ENCODE measurements around the gene KCNAB2.

- TF ChIP-seq PATZ1 (CRISPR knock-in tag; IDR thresholded peaks at IDR 0.05; ENCODE audit: borderline replicate concordance) (no peak), ZFP3 (CRISPR knock-in tag; IDR thresholded peaks at IDR 0.05) (no peak), ARNTL (CRISPR knock-in tag; IDR thresholded peaks at IDR 0.05; ENCODE audit: borderline replicate concordance, low read depth) (no peak), TOX (CRISPR knock-in tag; IDR thresholded peaks at IDR 0.05; ENCODE audit: borderline replicate concordance) (no peak), ISL1 (CRISPR knock-in tag; IDR thresholded peaks at IDR 0.05) (no peak), CREB5 (CRISPR knock-in tag; IDR thresholded peaks at IDR 0.05; ENCODE audit: low read depth) (no peak), ZFP30 (CRISPR knock-in tag; IDR thresholded peaks at IDR 0.05) (no peak), PPARA (CRISPR knock-in tag; IDR thresholded peaks at IDR 0.05; ENCODE audit: borderline replicate concordance) (no peak), OSR1 (CRISPR knock-in tag; IDR thresholded peaks at IDR 0.05) (no peak), ZC3H10 (CRISPR knock-in tag; IDR thresholded peaks at IDR 0.05) (no peak)
- TF ChIP-seq, protein P1, sequence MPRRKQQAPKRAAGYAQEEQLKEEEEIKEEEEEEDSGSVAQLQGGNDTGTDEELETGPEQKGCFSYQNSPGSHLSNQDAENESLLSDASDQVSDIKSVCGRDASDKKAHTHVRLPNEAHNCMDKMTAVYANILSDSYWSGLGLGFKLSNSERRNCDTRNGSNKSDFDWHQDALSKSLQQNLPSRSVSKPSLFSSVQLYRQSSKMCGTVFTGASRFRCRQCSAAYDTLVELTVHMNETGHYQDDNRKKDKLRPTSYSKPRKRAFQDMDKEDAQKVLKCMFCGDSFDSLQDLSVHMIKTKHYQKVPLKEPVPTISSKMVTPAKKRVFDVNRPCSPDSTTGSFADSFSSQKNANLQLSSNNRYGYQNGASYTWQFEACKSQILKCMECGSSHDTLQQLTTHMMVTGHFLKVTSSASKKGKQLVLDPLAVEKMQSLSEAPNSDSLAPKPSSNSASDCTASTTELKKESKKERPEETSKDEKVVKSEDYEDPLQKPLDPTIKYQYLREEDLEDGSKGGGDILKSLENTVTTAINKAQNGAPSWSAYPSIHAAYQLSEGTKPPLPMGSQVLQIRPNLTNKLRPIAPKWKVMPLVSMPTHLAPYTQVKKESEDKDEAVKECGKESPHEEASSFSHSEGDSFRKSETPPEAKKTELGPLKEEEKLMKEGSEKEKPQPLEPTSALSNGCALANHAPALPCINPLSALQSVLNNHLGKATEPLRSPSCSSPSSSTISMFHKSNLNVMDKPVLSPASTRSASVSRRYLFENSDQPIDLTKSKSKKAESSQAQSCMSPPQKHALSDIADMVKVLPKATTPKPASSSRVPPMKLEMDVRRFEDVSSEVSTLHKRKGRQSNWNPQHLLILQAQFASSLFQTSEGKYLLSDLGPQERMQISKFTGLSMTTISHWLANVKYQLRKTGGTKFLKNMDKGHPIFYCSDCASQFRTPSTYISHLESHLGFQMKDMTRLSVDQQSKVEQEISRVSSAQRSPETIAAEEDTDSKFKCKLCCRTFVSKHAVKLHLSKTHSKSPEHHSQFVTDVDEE (CRISPR knock-in tag; IDR thresholded peaks at IDR 0.05), result no peak
- TF ChIP-seq, protein P2, sequence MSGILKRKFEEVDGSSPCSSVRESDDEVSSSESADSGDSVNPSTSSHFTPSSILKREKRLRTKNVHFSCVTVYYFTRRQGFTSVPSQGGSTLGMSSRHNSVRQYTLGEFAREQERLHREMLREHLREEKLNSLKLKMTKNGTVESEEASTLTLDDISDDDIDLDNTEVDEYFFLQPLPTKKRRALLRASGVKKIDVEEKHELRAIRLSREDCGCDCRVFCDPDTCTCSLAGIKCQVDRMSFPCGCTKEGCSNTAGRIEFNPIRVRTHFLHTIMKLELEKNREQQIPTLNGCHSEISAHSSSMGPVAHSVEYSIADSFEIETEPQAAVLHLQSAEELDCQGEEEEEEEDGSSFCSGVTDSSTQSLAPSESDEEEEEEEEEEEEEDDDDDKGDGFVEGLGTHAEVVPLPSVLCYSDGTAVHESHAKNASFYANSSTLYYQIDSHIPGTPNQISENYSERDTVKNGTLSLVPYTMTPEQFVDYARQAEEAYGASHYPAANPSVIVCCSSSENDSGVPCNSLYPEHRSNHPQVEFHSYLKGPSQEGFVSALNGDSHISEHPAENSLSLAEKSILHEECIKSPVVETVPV (CRISPR knock-in tag; IDR thresholded peaks at IDR 0.05), result no peak
Measured at GRCh38 chr1:6041432-6042062, 4.1 kb upstream of the KCNAB2 start.

All from SK-N-SH treated with all-trans-retinoic acid at 6 μM for 48 hours (cell line).